ENCODE measurements around the gene TEAD1. TPM values are rescaled to one million over a fixed set of nuclear protein-coding genes. Genes with fewer than 3 reads are reported as not detected.

The TEAD1 gene
- total RNA-seq, 4 donors from 2014 or later, result 86.9 to 205 (median 151) TPM

GRCh38 chr11:12757416-12757815, 83.2 kb downstream of the TEAD1 start:
- no peak for TF ChIP-seq CTCF (IDR thresholded peaks at IDR 0.05; ENCODE audit: low read depth)

GRCh38 chr11:12761029-12761428, 86.8 kb downstream of the TEAD1 start:
- TF ChIP-seq CTCF (IDR thresholded peaks at IDR 0.05; ENCODE audit: low read depth), result no peak

GRCh38 chr11:12762278-12762677, 88.1 kb downstream of the TEAD1 start:
- no peak for TF ChIP-seq CTCF (IDR thresholded peaks at IDR 0.05; ENCODE audit: low read depth)

GRCh38 chr11:12762696-12763324, 88.6 kb downstream of the TEAD1 start:
- TF ChIP-seq CTCF (IDR thresholded peaks at IDR 0.05; ENCODE audit: low read depth), result no peak

- no peak for TF ChIP-seq CTCF (IDR thresholded peaks at IDR 0.05; ENCODE audit: low read depth)
Observed at GRCh38 chr11:12764187-12764914, 90.1 kb downstream of the TEAD1 start.

GRCh38 chr11:12765428-12765827, 91.2 kb downstream of the TEAD1 start:
- no peak for TF ChIP-seq CTCF (IDR thresholded peaks at IDR 0.05; ENCODE audit: low read depth)

- no peak for TF ChIP-seq CTCF (IDR thresholded peaks at IDR 0.05; ENCODE audit: low read depth)
Observed at GRCh38 chr11:12767027-12767426, 92.8 kb downstream of the TEAD1 start.
